CD4-positive, alpha-beta T cell (primary cell): ENCODE results near the gene RALGPS2. TPM values are rescaled to one million over a fixed set of nuclear protein-coding genes. Genes with fewer than 3 reads are reported as not detected.
"Not testable (repeated sequence)": the region's sequence is repeated elsewhere in the genome, so short reads cannot be mapped to it uniquely, and the experiment has no call there.

ENCODE experiments used
- ATAC-seq: fragments of 200-7000 bp; cut with Tn5 transposase; one replicate; pipeline ENCODE4 v1.10.0; 2022; ENCODE audit warnings: mild to moderate bottlenecking; ENCODE audit not compliant: poor library complexity
- CTCF ChIA-PET: fragments of 350-600 bp; sonication (Branson Sonifier 250); formaldehyde crosslinking; loops from one replicate; lab custom pipeline; 2021; ENCODE audit warnings: antibody characterized with exemption, inconsistent platforms; lab: Charles Lee
- POLR2A ChIA-PET: fragments of 350-600 bp; sonication (Branson Sonifier 250); formaldehyde crosslinking; loops from one replicate; lab custom pipeline; 2021; ENCODE audit warnings: antibody characterized with exemption, inconsistent platforms; lab: Charles Lee
- DNase-seq, 14 experiments: peaks; one replicate each; pipeline ENCODE4 v3.0.0-alpha.2; 2013 to 2020; ENCODE audit warnings: mixed read lengths in 2 of 14
- H3K27ac ChIP-seq, 2 donors: one replicate each; pipeline versions ENCODE4 v1.5.1 to v1.7.0; 2013; ENCODE audit warnings: low read length in 2 of 2, low read depth in 1 of 2, mild to moderate bottlenecking in 1 of 2
- H3K27me3 ChIP-seq, 2 experiments: 1 replicate in 1 of 2; 2 replicates in 1 of 2; pipeline versions ENCODE4 v1.6.1 to v1.7.0; 2013; ENCODE audit warnings: low read length in 2 of 2, control low read depth in 1 of 2, mild to moderate bottlenecking in 1 of 2, moderate library complexity in 1 of 2; ENCODE audit not compliant: insufficient read depth in 2 of 2, control insufficient read depth in 1 of 2
- H3K36me3 ChIP-seq: one replicate; pipeline ENCODE4 v1.6.1; 2013; ENCODE audit warnings: low read length, control low read depth; ENCODE audit not compliant: insufficient read depth
- H3K4me1 ChIP-seq: one replicate; pipeline ENCODE4 v1.6.1; 2013; ENCODE audit warnings: low read length, control low read depth; ENCODE audit not compliant: insufficient read depth
- H3K4me3 ChIP-seq: one replicate; pipeline ENCODE4 v1.5.1; 2013; ENCODE audit warnings: mild to moderate bottlenecking, low read length, moderate library complexity
- H3K9me3 ChIP-seq, 2 experiments: 1 replicate in 1 of 2; 2 replicates in 1 of 2; pipeline versions ENCODE4 v1.6.1 to v1.7.0; 2013; ENCODE audit warnings: low read length in 2 of 2, mild to moderate bottlenecking in 2 of 2, control low read depth in 1 of 2, moderate library complexity in 1 of 2; ENCODE audit not compliant: control insufficient read depth in 1 of 2, insufficient read depth in 1 of 2
- H3K27ac Mint-ChIP-seq: one replicate; pipeline ENCODE4 v1.8.0; 2020; ENCODE audit warnings: mixed read lengths
- H3K27me3 Mint-ChIP-seq: one replicate; pipeline ENCODE4 v1.8.0; 2021; ENCODE audit warnings: mixed read lengths
- H3K36me3 Mint-ChIP-seq: one replicate; pipeline ENCODE4 v1.8.0; 2021; ENCODE audit warnings: low read depth, mixed read lengths
- H3K4me1 Mint-ChIP-seq: one replicate; pipeline ENCODE4 v1.8.0; 2021; ENCODE audit warnings: low read depth, mixed read lengths
- H3K4me3 Mint-ChIP-seq: one replicate; pipeline ENCODE4 v1.8.0; 2020; ENCODE audit warnings: mild to moderate bottlenecking, mixed read lengths
- H3K9me3 Mint-ChIP-seq: one replicate; pipeline ENCODE4 v1.8.0; 2020; ENCODE audit warnings: mixed read lengths
- CTCF ChIP-seq: fragments of 200-600 bp; IDR thresholded peaks from one replicate; pipeline ENCODE4 v1.8.0; 2022; ENCODE audit warnings: antibody characterized with exemption, mild to moderate bottlenecking
- intact Hi-C, 2 experiments: fragments of 100-400 bp; cut with DNase I in 1 of 2; cut with micrococcal nuclease in 1 of 2; formaldehyde crosslinking; loops; one replicate each; pipeline versions ENCODE4 v1.15.1 to v1.9.0; 2023 to 2025; cut with DNase I, micrococcal nuclease
- total RNA-seq, 174 experiments: library from RNA in 2 of 174; stranded (reverse) in 2 of 174; gene quantifications; one replicate each; pipeline ENCODE4 v1.2.3 and lab custom pipeline; 2021 to 2026

RALGPS2 gene
- total RNA-seq, 2 experiments from 2014 or later, result 8.6 to 10.8 TPM

- no peak for TF ChIP-seq CTCF
- Histone ChIP-seq H3K27me3 (peaks cover 0 to 5% of the 10 kb centered on the region in 2 experiments), H3K27ac (no peak overlapping the region), H3K4me3 (no peak overlapping the region), H3K9me3 (peaks cover 0 to 6% of the 10 kb centered on the region in 2 experiments), H3K36me3 (no peaks in the 10 kb centered on the region), H3K4me1 (no peaks in the 10 kb centered on the region)
- intact Hi-C loops, result no loop called here
- Mint-ChIP-seq H3K27me3 (peaks cover 30% of the 10 kb centered on the region), H3K36me3 (no peaks in the 10 kb centered on the region), H3K27ac (no peak overlapping the region), H3K9me3 (no peaks in the 10 kb centered on the region), H3K4me3 (no peak overlapping the region), H3K4me1 (no peaks in the 10 kb centered on the region)
- CTCF ChIA-PET, result no interaction called here
- no peak for DNase-seq
- ATAC-seq, result no peak
- POLR2A ChIA-PET, result no interaction called here
Measured at GRCh38 chr1:178946855-178947676, 222.0 kb downstream of the RALGPS2 start.

DNA sequence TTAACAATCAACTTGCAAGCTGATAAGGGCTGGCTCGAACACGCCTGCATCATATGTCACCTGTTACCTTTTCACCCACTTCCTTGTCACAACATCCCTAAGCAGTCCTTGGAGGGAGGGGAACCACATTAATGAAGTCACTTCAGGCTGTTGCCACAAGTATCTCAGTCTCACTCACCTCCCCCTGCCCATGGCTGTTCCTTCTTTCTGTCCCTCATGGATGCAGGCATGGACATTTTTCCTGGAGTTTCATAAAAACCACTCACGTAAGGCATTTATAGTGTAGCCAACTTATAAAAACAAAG, 222.6 kb downstream of the RALGPS2 start:
- Mint-ChIP-seq H3K9me3 (no peaks in the 10 kb centered on the region), H3K27me3 (peaks cover 28% of the 10 kb centered on the region), H3K4me1 (no peaks in the 10 kb centered on the region), H3K27ac (no peak overlapping the region), H3K4me3 (no peak overlapping the region), H3K36me3 (no peaks in the 10 kb centered on the region)
- intact Hi-C loops, result no loop called here
- H3K9me3 ChIP-seq, result peaks cover 0 to 6% of the 10 kb centered on the region in 2 experiments
- no peaks in the 10 kb centered on the region for H3K36me3 ChIP-seq
- ATAC-seq, result no peak
- POLR2A ChIA-PET, result no interaction called here
- no peaks in the 10 kb centered on the region for H3K4me1 ChIP-seq
- CTCF ChIA-PET, result no interaction called here
- no peak overlapping the region for H3K4me3 ChIP-seq
- TF ChIP-seq CTCF, result no peak
- H3K27ac ChIP-seq, result no peak overlapping the region
- peaks cover 0 to 5% of the 10 kb centered on the region in 2 experiments for H3K27me3 ChIP-seq
- DNase-seq, result no peak

DNA sequence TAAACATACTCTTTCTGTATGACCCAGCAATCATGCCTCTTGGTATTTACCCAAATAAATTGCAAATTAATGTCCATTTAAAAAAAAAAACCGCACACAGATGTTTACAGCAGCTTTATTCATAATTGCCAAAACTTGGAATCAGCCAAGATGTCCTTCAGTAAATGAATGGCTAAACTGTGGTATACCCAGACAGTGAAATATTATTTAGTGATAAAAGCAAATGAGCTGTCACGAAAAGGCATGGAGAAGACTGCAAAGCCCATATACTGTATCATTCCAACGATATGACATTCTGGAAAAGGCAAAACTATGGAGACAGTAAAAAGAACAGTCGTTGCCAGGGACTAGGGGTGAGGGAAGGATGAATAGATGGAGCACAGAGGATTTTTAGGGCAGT, 223.6 kb downstream of the RALGPS2 start:
- ChIA-PET POLR2A (no interaction called here), CTCF (no interaction called here)
- H3K4me1 Mint-ChIP-seq, result no peaks in the 10 kb centered on the region
- no peaks in the 10 kb centered on the region for H3K36me3 Mint-ChIP-seq
- H3K27me3 Mint-ChIP-seq, result peaks cover 28% of the 10 kb centered on the region
- Histone ChIP-seq H3K4me1 (no peaks in the 10 kb centered on the region), H3K36me3 (no peaks in the 10 kb centered on the region), H3K27me3 (no peaks in the 10 kb centered on the region), H3K27ac (no peak overlapping the region), H3K4me3 (no peak overlapping the region), H3K9me3 (peaks cover 0 to 6% of the 10 kb centered on the region in 2 experiments)
- no peak overlapping the region for H3K4me3 Mint-ChIP-seq
- no peak overlapping the region for H3K27ac Mint-ChIP-seq
- no peaks in the 10 kb centered on the region for H3K9me3 Mint-ChIP-seq
- intact Hi-C loops, result no loop called here
- DNase-seq (no peak), ATAC-seq (no peak)
- TF ChIP-seq CTCF, result no peak

- H3K36me3 ChIP-seq, H3K27ac ChIP-seq, intact Hi-C loops, H3K27me3 ChIP-seq, H3K27ac Mint-ChIP-seq, POLR2A ChIA-PET, H3K4me1 Mint-ChIP-seq, CTCF ChIA-PET, ATAC-seq, H3K4me3 ChIP-seq, H3K4me1 ChIP-seq, H3K4me3 Mint-ChIP-seq, H3K9me3 Mint-ChIP-seq, H3K36me3 Mint-ChIP-seq, DNase-seq: not testable (repeated sequence)
- peaks cover 28% of the 10 kb centered on the region for H3K27me3 Mint-ChIP-seq
- peaks cover 0 to 10% of the 10 kb centered on the region in 2 experiments for H3K9me3 ChIP-seq
Measured at GRCh38 chr1:178949866-178950265, 224.8 kb downstream of the RALGPS2 start.
